H1 (cell line): Measurements from ENCODE around the gene COL12A1. TPM values are rescaled to one million over a fixed set of nuclear protein-coding genes. Genes with fewer than 3 reads are reported as not detected.

Experiments used
- CTCF ChIA-PET: fragments of 300-600 bp; sonication (Branson Sonifier 250); formaldehyde crosslinking; loops from one replicate; lab custom pipeline; 2021; ENCODE audit not compliant: partially characterized antibody; lab: Charles Lee
- POLR2A ChIA-PET: fragments of 300-600 bp; sonication (Branson Sonifier 250); formaldehyde crosslinking; loops from one replicate; lab custom pipeline; 2021; ENCODE audit warnings: inconsistent platforms; ENCODE audit not compliant: partially characterized antibody; lab: Charles Lee
- DNase-seq, 2 experiments: peaks; one replicate each; pipeline versions ENCODE4 v3.0.0 to v3.0.0-alpha.2; 2010 to 2022; ENCODE audit warnings: low spot score in 2 of 2, low read depth in 1 of 2, mixed read lengths in 1 of 2
- FAIRE-seq: peaks from 2 replicates; lab custom pipeline; 2011; peaks lifted over from hg19 to GRCh38; lab: Jason Lieb, UNC
- H2AFZ ChIP-seq: 2 replicates; pipeline ENCODE4 v1.8.1; 2012; ENCODE audit warnings: low read length, inconsistent platforms
- H2AK5ac ChIP-seq: 2 replicates; pipeline ENCODE4 v1.6.1; 2013; ENCODE audit warnings: low read depth, low read length
- H2BK120ac ChIP-seq: replicated peaks from 2 replicates; pipeline ENCODE3; 2013; ENCODE audit warnings: low read depth, low read length, inconsistent platforms
- H2BK12ac ChIP-seq: 2 replicates; pipeline ENCODE4 v1.6.1; 2013; ENCODE audit warnings: low read depth, low read length
- H2BK15ac ChIP-seq: 2 replicates; pipeline ENCODE4 v1.6.1; 2013; ENCODE audit warnings: low read length
- H2BK20ac ChIP-seq: 2 replicates; pipeline ENCODE4 v1.6.1; 2013; ENCODE audit warnings: low read length
- H2BK5ac ChIP-seq: 2 replicates; pipeline ENCODE4 v1.6.1; 2013; ENCODE audit warnings: low read depth, low read length
- H3K14ac ChIP-seq: 2 replicates; pipeline ENCODE4 v1.6.1; 2013; ENCODE audit warnings: inconsistent platforms; ENCODE audit not compliant: insufficient read length
- H3K18ac ChIP-seq: 2 replicates; pipeline ENCODE4 v1.6.1; 2013; ENCODE audit warnings: low read length; ENCODE audit errors: extremely low read depth
- H3K23ac ChIP-seq: 2 replicates; pipeline ENCODE4 v1.6.1; 2013; ENCODE audit warnings: inconsistent platforms; ENCODE audit not compliant: insufficient read length
- H3K23me2 ChIP-seq: 2 replicates; pipeline ENCODE4 v1.6.1; 2013; ENCODE audit warnings: low read depth, low read length
- H3K27ac ChIP-seq: 2 replicates; pipeline ENCODE4 v1.6.1; 2011; ENCODE audit warnings: low read depth, low read length, inconsistent platforms
- H3K27me3 ChIP-seq, 4 experiments: replicated peaks in 1 of 4; 1 replicate in 1 of 4; 2 replicates in 3 of 4; pipeline versions ENCODE4 v1.6.1 to v1.8.1; 2011 to 2013; ENCODE audit warnings: low read length in 3 of 4, mild to moderate bottlenecking in 3 of 4, inconsistent platforms in 2 of 4, mixed read lengths in 2 of 4, moderate library complexity in 1 of 4; ENCODE audit not compliant: control insufficient read depth in 3 of 4, insufficient read depth in 3 of 4; ENCODE audit errors: extremely low read depth in 1 of 4
- H3K36me3 ChIP-seq, 4 experiments: 2 replicates each; pipeline versions ENCODE4 v1.6.1 to v1.8.1; 2011 to 2013; ENCODE audit warnings: mild to moderate bottlenecking in 4 of 4, low read length in 3 of 4, moderate library complexity in 2 of 4, control low read depth in 1 of 4, inconsistent platforms in 1 of 4; ENCODE audit not compliant: insufficient read depth in 4 of 4, control insufficient read depth in 2 of 4
- H3K4ac ChIP-seq: replicated peaks from 2 replicates; pipeline ENCODE3; 2013; ENCODE audit warnings: low read length, low read depth, mixed read lengths, inconsistent platforms; ENCODE audit not compliant: insufficient read length
- H3K4me1 ChIP-seq, 4 experiments: replicated peaks in 1 of 4; 1 replicate in 1 of 4; 2 replicates in 3 of 4; pipeline versions ENCODE4 v1.6.1 to v1.8.1; 2011 to 2013; ENCODE audit warnings: low read length in 3 of 4, inconsistent platforms in 2 of 4, mixed read lengths in 1 of 4; ENCODE audit not compliant: insufficient read depth in 4 of 4, control insufficient read depth in 3 of 4
- H3K4me2 ChIP-seq, 2 experiments: 2 replicates each; pipeline versions ENCODE4 v1.6.1 to v1.8.1; 2011 to 2013; ENCODE audit warnings: low read depth in 2 of 2, low read length in 2 of 2, control low read depth in 1 of 2, inconsistent platforms in 1 of 2, mild to moderate bottlenecking in 1 of 2; ENCODE audit not compliant: insufficient read depth in 1 of 2
- H3K4me3 ChIP-seq, 4 experiments: fragments of 200-600, 300-600 bp in 1 of 4; sonication (generic), shearing (Covaris generic), sonication (Bioruptor Twin) in 1 of 4; 2 replicates each; pipeline versions ENCODE4 v1.5.1 to v1.8.1; 2011 to 2016; ENCODE audit warnings: low read length in 4 of 4, low read depth in 3 of 4, control low read depth in 2 of 4, inconsistent platforms in 2 of 4, mild to moderate bottlenecking in 2 of 4, mixed read lengths in 1 of 4, moderate library complexity in 1 of 4; ENCODE audit not compliant: insufficient read depth in 2 of 4; ENCODE audit errors: extremely low read depth in 1 of 4
- H3K56ac ChIP-seq: replicated peaks from 2 replicates; pipeline ENCODE3; 2013; ENCODE audit warnings: low read depth, mild to moderate bottlenecking, mixed read lengths, low read length, inconsistent platforms; ENCODE audit not compliant: insufficient read length
- H3K79me1 ChIP-seq: 2 replicates; pipeline ENCODE4 v1.6.1; 2013; ENCODE audit warnings: low read depth, low read length, control low read depth
- H3K79me2 ChIP-seq, 2 experiments: 2 replicates each; pipeline versions ENCODE4 v1.6.1 to v1.8.1; 2012 to 2013; ENCODE audit warnings: low read length in 2 of 2, mild to moderate bottlenecking in 2 of 2, inconsistent platforms in 1 of 2; ENCODE audit not compliant: insufficient read depth in 2 of 2, control insufficient read depth in 1 of 2
- H3K9ac ChIP-seq, 4 experiments: replicated peaks in 1 of 4; 1 replicate in 1 of 4; 2 replicates in 3 of 4; pipeline versions ENCODE4 v1.6.1 to v1.8.1; 2011 to 2013; ENCODE audit warnings: low read depth in 3 of 4, low read length in 3 of 4, control low read depth in 2 of 4, mild to moderate bottlenecking in 2 of 4, moderate library complexity in 2 of 4, inconsistent platforms in 1 of 4; ENCODE audit errors: extremely low read depth in 1 of 4
- H3K9me3 ChIP-seq, 2 experiments: 2 replicates each; pipeline versions ENCODE4 v1.6.1 to v1.8.1; 2012 to 2013; ENCODE audit warnings: mild to moderate bottlenecking in 2 of 2, moderate library complexity in 2 of 2, control low read depth in 1 of 2, inconsistent platforms in 1 of 2, low read depth in 1 of 2, low read length in 1 of 2, mixed read lengths in 1 of 2; ENCODE audit not compliant: insufficient read depth in 2 of 2
- H4K20me1 ChIP-seq, 2 experiments: replicated peaks in 1 of 2; 2 replicates each; pipeline versions ENCODE3 to v1.8.1; 2011 to 2013; ENCODE audit warnings: inconsistent platforms in 2 of 2, low read length in 2 of 2, mild to moderate bottlenecking in 1 of 2; ENCODE audit not compliant: insufficient read depth in 2 of 2, control insufficient read depth in 1 of 2
- H4K5ac ChIP-seq: 2 replicates; pipeline ENCODE4 v1.6.1; 2013; ENCODE audit warnings: low read length, low read depth, mixed read lengths, inconsistent platforms; ENCODE audit not compliant: insufficient read length
- H4K8ac ChIP-seq: 2 replicates; pipeline ENCODE4 v1.8.0; 2013; ENCODE audit warnings: mild to moderate bottlenecking, moderate library complexity, low read length, inconsistent platforms; ENCODE audit not compliant: insufficient read depth; ENCODE audit errors: extremely low read depth
- H4K91ac ChIP-seq: replicated peaks from 2 replicates; pipeline ENCODE3; 2013; ENCODE audit warnings: low read length, mixed read lengths, inconsistent platforms; ENCODE audit not compliant: insufficient read length
- CHD1 ChIP-seq: IDR thresholded peaks from 2 replicates; pipeline ENCODE4 v1.6.1; 2012; ENCODE audit warnings: low read depth, low read length, improper control_type of control experiment
- GABPA ChIP-seq: IDR thresholded peaks from 2 replicates; pipeline ENCODE4 v1.6.1; 2011; ENCODE audit warnings: mild to moderate bottlenecking, low read length, moderate library complexity, borderline replicate concordance; ENCODE audit not compliant: insufficient read depth
- RFX5 ChIP-seq: IDR thresholded peaks from 2 replicates; pipeline ENCODE4 v1.6.1; 2011; ENCODE audit warnings: low read depth, low read length, improper control_type of control experiment, borderline replicate concordance
- RXRA ChIP-seq: IDR thresholded peaks from 2 replicates; pipeline ENCODE4 v1.6.1; 2011; ENCODE audit warnings: low read depth, mild to moderate bottlenecking, low read length, moderate library complexity; ENCODE audit not compliant: insufficient read depth
- SIN3A ChIP-seq, 2 experiments: IDR thresholded peaks in 1 of 2; conservative IDR thresholded peaks in 1 of 2; 2 replicates each; pipeline ENCODE4 v1.6.1; 2011 to 2012; ENCODE audit warnings: low read length in 2 of 2, improper control_type of control experiment in 1 of 2, low read depth in 1 of 2, mild to moderate bottlenecking in 1 of 2
- TAF7 ChIP-seq: optimal IDR thresholded peaks from 2 replicates; pipeline ENCODE3; 2011; ENCODE audit warnings: low read depth, mild to moderate bottlenecking, inconsistent platforms, low read length, moderate library complexity, borderline replicate concordance
- ZNF274 ChIP-seq: IDR thresholded peaks from 2 replicates; pipeline ENCODE4 v1.7.0; 2012; ENCODE audit warnings: low read length, borderline replicate concordance; ENCODE audit errors: extremely low read depth
- WGBS, 2 experiments: shearing (Covaris generic) in 1 of 2; methylation state at CpG; one replicate each; pipeline versions ENCODE4 v1.1.6 to v1.1.7; 2013 to 2015; ENCODE audit warnings: low lambda C conversion rate in 2 of 2, mixed read lengths in 2 of 2, inconsistent platforms in 1 of 2, low coverage in 1 of 2, missing lambda C conversion rate in 1 of 2; ENCODE audit not compliant: insufficient replicate concordance in 2 of 2, insufficient coverage in 1 of 2, insufficient read length in 1 of 2; ENCODE audit errors: extremely low coverage in 1 of 2, missing lambda C conversion rate in 1 of 2; 5-methylcytosine and 5-hydroxymethylcytosine counted together
- polyA plus RNA-seq, 7 experiments: library from polyadenylated mRNA; depleted of rRNA in 3 of 7; stranded (reverse) in 5 of 7; unstranded in 2 of 7; fragments of >200 nt in 5 of 7; fragments of 200-250 nt in 2 of 7; gene quantifications; 1 replicate in 5 of 7; 2 replicates in 1 of 7; 4 replicates in 1 of 7; pipeline versions ENCODE4 v1.2.1 to v1.2.3, GENCODE V29; 2011 to 2013; ENCODE audit warnings: missing spikeins in 2 of 7, mixed read lengths in 2 of 7
- total RNA-seq: library from RNA; stranded (reverse); fragmentation: NEBNext Ultra II Directional; extraction: Animal tissue kit (Norgen Biotek cat#: 25700); gene quantifications from 2 replicates; pipeline ENCODE4 v1.2.1, GENCODE V29; 2021

Gene COL12A1
- total and polyA plus RNA-seq, 2 of the 8 experiments (the other 6 are each of a cell fraction or from before 2014, with no cell fraction given), result 1.4 to 4.7 TPM

DNA sequence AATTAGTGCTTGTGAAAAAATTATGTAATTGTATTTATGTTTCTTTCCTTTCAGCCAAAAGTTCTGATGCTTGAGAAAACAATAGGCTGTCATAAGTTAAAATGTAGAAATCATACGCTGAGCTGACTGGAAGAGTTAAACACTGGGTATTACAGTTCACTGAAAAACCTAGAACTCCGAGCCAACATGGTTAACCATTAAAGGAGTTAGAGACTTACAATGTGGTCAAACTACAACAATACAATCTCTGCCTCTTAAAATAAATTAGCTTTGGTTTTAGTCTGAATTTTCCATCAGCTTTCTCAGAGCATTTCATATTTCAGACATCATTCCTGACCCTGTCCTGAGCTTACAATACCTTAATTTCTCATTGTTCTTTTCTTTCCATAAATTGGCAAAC, 91.0 kb downstream of the COL12A1 start:
- Histone ChIP-seq H3K18ac (no peak overlapping the region), H4K8ac (no peak overlapping the region), H3K4me3 (no peak overlapping the region), H3K4me2 (no peak overlapping the region), H4K20me1 (no peaks in the 10 kb centered on the region), H3K23me2 (no peaks in the 10 kb centered on the region), H3K56ac (no peak overlapping the region), H4K5ac (no peak overlapping the region), H4K91ac (no peak overlapping the region), H2BK5ac (no peak overlapping the region), H2AK5ac (no peak overlapping the region), H3K14ac (no peak overlapping the region), H3K23ac (no peak overlapping the region), H2BK12ac (no peak overlapping the region), H3K79me2 (no peaks in the 10 kb centered on the region), H2BK15ac (no peak overlapping the region), H2AFZ (no peak overlapping the region), H3K79me1 (no peaks in the 10 kb centered on the region), H3K4ac (no peak overlapping the region), H2BK20ac (no peak overlapping the region), H3K27ac (no peak overlapping the region), H2BK120ac (no peak overlapping the region), H3K27me3 (no peaks in the 10 kb centered on the region), H3K9me3 (no peaks in the 10 kb centered on the region), H3K9ac (no peak overlapping the region), H3K4me1 (no peaks in the 10 kb centered on the region), H3K36me3 (no peaks in the 10 kb centered on the region)
- WGBS, 2 experiments, result 89% methylated on average over 2 of the region's 2 CpGs; no CpG with 5 or more reads in 1 of the 2 experiments
- ChIA-PET POLR2A (no interaction called here), CTCF (interaction anchor here (1.0 to 1.6 kb wide), 2 partner anchors 8 to 33 kb away, joined by 3 read pairs; no protein-coding TSS in a partner anchor)
- no peak for FAIRE-seq
- TF ChIP-seq GABPA (no peak), TAF7 (no peak), ZNF274 (no peak), RXRA (no peak), RFX5 (no peak), SIN3A (conservative IDR thresholded peaks at IDR 0.05 in 1 of 2, IDR thresholded peaks at IDR 0.05 in 1 of 2; ENCODE audit: low read depth in 1 of 2, low read length in 2 of 2) (no peak), CHD1 (no peak)
- no peak for DNase-seq
